Measurements from ENCODE around the gene MC1R.
A peak's percentile ranks its signal among the peaks of the same experiment; 100 is the strongest.

MC1R gene

DNA sequence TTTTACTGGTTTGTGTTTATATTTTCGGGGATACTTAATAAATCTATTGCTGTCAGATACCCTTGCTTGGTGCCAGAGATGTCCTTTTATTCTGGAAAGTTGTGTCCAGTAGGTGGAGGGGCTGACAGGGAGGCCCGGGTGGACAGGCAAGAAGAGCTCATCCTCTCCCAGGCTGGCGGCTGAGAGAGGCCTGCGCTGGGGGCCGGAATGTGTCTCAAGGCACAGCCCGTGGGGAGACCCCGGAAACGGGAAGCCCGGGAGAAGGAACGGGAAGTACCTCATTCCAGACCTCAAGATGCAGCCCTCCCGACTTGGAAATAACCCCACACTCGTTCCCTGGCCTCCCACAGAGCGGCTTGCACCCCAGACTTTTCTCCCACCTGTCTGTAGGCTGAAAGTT lies 17.4 kb downstream of the MC1R start:
- DNase-seq: no peak

DNA sequence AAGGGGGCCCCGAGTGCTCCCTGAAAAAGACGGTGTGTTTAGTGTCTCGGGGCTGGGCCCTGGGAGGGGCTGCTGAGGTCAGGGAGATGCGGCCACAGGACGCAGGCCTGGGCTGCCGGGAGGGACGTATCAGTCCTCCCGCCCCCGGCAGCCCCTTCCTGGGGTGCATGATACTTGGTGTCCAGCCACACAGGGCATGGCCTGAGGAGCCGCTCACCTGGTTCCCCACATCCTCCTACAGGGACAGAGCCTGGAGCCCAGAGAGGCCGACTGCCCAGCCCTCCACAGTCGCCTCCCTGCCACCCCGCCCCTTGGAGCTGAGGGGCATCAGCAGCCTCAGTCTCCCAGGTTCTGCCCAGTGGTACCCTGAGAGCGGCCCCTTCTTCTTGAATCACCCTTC lies 17.8 kb downstream of the MC1R start:
- DNase-seq: no peak

DNA sequence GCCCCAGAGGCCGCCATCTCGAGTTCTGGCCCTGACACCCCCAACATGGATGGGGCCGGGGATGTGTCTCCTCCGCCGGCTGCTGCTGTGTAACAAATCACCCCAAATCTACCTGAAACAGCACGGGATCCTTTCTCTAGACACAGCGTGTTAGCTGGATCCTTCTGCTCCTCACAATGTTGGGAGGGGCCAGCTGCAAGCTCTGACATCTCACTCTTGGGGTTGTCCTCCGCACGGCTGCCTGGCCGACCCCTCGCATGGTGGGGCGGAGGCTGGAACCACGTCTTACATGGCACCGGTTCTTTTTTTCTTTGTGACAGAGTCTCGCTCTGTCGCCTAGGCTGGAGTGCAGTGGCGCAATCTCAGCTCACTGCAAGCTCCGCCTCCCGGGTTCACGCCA lies 18.3 kb downstream of the MC1R start:
- DNase-seq: no peak

DNA sequence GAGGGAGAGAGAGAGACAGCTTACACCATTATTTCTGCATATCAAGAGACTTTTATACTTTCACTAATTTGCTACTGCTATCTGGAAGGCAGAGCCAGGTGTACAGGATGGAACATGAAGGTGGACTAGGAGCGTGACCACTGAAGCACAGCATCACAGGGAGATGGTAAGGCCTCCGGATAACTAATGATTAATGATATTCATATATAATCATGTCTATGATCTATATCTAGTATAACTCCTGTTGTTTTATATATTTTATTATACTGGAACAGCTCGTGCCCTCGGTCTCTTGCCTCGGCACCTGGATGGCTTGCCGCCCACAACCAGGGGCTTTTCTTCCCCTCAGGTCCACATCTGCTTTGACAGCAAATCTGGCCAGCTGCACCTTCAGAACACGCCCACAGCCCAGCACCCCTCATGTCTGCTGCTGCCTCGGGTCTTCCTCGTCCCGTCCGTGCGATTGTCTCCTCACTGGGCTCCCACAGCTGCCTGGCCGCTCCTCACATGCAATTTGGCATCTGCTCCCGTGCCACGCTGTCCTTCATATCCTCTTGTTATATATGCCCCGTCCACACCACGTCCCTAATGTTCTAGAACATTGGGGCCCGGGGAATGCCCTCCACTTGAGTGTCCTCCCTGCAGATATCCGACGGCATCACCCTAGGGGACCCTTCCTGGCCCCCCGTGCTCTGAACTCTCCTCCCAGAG lies 19.7 kb downstream of the MC1R start:
- DNase-seq: no peak

DNA sequence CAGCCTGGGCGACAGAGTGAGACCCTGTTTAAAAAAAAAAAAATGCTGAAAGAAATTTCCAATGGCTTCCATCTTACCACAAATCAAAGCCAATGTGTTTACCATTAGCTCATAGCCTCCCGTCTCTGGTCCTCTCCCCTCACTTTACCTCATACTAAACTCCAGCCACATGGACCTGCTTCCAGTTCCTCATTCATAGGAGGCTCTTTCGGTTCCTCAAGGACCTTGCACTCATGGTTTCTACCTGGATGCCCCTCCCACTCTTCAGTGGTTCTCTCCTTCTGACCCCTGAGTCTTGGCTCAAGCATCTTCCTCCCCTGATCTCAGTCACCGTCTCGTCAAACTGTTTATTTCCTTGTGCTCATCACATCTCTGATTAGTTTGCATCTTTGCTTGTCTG lies 26.1 kb downstream of the MC1R start:
- DNase-seq: no peak

DNA sequence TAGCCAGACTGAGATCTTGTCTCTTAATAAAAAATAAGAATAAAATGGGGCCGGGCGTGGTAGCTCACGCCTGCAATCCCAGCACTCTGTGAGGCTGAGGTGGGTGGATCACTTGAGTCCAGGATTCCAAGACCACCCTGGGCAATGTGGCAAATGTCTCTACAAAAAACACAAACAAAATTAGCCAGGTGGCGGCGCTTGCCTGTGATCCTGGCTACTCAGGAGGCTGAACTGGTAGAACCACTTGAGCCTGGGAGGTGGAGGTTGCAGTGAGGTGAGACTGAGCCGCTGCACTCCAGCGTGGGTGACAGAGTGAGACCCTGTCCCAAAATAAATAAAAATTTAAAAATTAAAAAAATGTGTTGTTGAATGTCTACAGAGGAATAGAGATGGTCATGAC lies 27.0 kb downstream of the MC1R start:
- DNase-seq: no peak

DNA sequence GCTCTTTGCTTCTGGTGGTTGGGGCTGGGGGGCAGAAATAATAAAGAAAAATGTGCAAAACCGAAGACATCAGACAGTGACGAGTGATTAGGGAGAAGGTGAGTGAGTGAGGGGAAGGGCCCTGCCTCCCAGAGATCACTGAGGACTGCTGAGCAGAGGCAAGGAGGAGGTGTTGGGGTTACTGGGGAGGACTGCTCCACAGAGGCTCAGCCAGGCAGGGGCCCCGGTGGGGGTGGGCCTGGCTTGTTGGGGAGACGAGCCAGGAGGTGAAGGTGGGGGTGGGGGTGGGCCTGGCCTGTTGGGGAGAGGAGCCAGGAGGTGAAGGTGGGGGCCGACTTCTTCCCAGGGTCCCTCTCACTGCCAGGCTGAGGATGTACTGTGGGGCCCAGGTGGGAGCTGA lies 27.9 kb downstream of the MC1R start:
- DNase-seq: no peak

DNA sequence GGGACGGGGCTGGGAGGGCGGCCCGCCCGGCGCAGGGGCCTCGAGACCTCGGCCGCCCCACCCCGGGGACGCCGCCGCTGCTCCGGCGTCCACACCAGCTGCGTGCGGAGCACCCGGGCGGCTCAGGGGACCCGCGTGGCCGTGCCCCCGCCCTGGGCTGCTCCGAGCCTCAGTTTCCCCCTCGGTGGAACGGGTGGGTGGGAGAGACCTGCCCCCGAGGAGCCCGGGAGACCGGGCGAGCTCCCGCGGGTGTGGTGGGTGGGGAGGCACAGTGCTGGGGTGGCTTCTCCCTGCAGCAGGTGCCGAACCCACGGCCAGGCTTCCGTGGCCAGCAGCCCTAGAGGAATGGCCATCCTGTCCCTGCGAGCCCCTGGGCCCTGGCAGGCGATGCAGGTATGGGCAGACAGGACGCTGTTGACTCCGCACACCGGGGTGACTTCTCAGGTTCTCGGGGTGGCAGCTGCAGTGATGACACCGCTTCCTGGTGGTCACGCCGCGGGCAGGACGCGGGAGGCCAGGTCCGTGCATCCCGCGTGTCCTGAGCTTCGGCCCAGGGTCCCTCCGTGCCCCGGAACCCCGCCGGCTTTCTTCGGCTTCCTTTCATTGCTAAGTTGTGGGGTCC lies 30.6 kb downstream of the MC1R start:
- no peak for DNase-seq

DNA sequence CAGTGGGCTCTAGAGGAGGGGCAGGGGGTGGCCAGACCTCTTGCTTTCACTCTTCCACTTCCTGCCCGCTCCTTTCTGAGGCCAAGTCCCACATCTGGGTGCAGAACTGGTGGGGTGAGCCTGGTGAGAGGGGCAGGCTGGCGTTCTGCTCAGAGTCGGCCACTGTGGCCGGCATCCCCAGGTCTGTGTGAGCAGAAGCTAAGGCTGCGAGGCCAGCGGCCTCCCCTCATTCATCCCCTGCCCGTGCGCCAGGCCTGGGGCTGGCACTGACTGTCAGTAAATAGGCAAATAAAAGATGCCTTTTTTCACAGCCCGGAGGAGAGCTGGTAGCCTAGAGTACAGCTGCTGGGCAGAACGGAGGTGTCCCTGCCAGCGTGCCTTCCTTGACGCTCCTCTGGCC lies 31.1 kb downstream of the MC1R start:
- DNase-seq: no peak

DNA sequence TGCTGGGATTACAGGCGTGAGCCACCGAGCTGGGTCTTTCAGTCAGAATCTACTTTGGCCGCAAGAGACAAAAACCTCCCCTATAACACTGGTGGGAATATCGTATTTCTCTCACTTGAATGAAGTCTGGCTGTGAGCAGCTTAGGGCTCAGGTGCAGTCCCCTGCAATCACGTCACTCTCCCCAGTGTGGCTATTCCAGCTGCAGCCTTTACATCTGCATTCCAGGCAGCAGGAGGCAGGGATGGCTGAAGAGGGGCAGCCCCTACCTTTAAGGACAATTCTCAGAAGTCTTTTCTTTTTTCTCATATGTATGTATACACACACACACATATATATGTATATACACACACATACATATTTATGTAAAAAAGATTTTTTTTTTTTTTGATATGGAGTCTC lies 32.8 kb downstream of the MC1R start:
- DNase-seq: no peak

DNA sequence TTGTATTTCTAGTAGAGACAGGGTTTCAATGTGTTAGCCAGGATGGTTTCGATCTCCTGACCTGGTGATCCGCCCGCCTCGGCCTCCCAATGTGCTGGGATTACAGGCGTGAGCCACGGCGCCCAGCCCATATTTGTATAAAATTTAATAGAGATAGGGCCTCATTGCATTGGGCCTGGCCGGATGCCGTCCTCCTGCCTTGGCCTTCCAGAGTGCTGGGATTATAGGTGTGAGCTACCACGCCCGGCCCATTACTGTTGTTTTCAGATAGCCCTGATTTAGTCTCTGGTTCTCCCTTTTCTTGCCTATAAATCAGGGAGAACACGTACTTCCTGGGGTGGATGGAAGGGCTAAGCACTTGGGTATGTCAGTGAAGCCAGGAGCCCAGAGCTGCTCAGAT lies 33.4 kb downstream of the MC1R start:
- no peak for DNase-seq

DNA sequence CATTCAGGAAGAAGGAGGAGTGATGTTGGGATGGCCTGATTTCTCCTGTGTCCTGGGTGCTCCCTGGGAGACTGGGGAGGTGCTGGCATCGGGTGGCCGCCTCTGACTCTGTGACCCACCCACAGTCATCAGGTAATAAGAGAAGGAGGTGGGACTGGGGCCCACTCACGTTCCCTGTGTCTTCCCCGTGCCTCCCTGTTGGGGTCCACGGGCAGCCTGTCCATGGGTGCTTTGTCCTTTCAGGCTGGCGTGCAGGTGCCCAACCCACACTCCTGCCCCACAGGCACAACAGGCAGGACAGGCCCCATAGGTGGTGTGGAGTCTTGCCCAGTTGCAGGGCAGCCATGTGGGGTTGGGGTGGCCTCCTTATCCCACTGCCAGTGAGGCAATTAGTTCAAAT lies 33.9 kb downstream of the MC1R start:
- no peak for DNase-seq

DNA sequence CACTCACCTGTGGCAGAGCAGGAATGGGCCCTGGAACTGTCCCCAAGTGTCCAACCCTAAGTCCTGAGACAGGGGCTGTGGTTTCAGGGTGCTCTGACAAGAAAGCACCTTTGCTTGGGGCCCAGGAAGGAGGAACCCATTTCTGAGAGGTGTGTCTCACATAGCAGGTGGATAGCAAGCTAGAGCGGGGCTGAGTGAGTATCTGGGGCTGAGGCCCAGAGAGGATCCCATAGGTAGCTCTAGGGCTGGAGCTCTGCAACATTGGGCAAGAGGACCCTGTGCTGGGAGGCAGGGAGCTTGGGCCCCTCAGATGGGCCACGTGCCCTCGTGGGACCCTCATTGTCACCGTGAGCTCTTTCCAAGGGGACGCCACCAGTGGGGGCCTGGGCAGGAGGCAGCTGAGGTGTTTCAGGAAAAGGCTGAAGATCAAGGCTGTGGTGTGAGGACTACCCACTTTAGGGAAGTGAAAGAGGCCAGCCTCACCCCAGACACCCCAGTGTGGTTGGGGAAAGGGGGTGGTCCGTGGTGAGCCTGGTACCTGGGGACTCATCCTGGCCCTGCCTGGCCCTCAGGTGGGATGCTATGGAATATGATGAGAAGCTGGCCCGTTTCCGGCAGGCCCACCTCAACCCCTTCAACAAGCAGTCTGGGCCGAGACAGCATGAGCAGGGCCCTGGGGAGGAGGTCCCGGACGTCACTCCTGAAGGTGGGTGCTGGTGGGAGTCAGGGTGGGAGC lies 35.2 kb downstream of the MC1R start:
- peak in 1 of 2 donors; percentile 20 for DNase-seq

DNA sequence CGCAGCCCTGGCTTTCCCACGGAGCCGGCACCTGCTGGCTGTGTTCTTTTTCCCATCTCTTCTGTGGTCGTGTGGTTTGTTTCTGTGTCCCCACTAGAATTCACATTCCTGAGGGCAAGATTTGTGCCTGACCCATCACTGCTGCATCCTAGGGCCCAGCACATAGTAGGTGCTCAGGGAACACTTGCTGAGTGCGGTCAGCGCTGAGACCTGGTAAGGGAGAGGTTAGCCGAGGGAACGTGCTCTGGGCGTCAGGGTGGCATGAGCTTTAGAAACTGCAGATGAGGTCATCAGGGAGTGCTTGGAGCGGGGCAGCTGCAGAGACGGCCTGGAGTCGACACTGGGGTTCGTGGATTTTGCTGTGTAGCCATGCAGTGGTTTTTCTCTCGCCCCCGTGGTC lies 35.8 kb downstream of the MC1R start:
- DNase-seq: no peak

DNA sequence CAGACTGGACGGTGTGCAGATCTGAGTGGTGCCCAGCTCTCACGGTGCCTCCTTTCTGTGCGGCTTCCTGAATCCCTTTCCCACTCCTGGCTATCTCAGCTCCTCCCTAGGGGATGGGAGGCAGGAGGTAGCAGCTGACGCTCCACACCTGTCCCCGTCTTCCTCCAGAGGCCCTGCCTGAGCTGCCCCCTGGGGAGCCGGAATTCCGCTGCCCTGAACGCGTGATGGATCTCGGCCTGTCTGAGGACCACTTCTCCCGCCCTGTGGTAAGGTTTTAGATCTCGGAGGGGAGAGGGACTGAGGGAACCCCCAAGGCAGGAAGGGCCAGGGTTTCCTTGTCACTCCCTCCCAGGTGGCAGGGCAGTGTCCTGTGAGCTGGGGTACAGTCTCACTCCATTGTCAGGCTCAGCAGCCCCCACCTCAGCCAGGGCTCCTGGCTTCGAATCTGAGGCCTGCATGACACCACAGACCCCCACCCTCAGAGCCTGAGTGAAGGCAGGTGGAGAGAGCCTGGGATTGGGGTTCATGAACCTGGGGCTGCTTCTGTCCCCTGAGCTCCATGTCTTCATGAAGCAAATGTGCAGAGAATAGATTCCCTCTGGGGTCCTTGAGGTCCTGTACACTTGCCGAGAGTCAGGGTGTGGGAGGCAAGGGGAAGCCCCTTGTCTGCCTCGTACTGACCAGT lies 36.5 kb downstream of the MC1R start:
- no peak for DNase-seq

DNA sequence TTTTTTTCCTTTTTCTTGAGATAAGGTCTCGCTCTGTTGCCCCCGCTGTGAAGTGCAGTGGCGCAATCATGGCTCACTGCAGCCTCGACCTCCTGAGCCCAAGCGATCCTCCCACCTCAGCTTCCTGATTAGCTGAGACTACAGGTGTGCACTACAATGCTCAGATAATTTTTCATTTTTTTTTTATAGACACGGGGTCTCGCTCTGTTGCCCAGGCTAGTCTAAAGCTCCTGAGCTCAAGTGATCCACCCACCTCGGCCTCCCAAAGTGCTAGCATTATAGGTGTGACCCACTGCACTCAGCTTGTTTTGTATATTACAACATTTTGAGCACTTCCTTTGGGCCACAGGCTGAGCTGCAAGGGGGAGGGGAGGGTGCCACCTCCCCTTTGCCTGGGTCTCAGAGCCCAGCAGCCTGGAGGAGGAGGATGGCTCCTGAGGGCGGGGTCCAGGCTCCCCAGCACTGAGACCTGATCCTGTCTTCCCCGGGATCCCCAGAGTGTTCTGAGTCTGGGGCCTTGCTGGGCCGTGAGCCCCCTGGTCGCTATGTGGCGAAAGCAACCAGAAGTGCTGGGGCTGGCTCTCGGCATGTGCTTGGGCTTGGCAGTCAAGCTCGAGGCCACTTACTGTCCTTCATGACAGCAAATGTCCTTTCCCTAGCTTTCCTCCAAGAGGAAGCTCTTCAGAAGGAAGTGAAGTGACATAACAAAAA lies 38.0 kb downstream of the MC1R start:
- no peak for DNase-seq

DNA sequence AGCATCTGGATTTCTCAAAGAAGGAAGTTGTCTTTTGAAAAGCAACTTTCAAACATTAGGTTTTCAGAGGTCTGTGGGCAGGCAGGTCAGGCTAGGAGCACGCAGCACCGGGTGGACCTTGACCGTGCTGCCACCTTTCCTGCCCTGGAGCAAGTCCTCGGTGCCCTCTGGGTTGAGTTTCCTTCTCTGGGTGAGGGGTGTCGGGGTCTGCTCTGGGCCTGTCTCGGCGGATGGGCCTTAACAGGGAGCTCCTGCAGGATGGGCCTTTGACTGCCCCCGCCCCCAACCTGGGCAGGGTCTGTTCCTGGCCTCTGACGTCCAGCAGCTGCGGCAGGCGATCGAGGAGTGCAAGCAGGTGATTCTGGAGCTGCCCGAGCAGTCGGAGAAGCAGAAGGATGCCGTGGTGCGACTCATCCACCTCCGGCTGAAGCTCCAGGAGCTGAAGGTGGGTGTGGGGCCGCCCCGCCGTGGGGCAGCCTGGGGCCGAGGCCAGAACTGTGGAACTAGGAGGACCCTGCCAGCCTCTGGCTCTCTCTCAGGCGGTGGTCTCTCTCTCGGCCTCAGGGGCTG lies 38.6 kb downstream of the MC1R start:
- no peak for DNase-seq

DNA sequence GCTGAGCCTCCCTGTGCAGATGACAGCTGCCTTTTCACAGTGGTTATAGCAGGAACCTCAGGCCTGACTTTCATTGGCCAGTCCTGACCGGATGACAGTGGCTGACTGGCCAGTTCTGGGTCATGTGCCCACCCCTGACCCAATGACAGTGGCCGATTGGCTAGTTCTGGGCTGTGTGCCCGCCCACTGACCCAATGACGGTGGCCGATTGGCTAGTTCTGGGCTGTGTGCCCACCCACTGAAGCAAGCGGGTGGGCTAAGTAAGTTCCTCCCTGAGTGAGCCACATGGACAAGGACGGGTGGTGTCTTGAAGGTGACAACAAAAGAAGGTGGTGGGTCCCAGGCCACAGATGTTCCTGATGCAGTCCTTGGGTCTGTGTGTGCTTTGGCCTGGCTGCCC lies 39.4 kb downstream of the MC1R start:
- peak; percentile 5 to 51 for DNase-seq

DNA sequence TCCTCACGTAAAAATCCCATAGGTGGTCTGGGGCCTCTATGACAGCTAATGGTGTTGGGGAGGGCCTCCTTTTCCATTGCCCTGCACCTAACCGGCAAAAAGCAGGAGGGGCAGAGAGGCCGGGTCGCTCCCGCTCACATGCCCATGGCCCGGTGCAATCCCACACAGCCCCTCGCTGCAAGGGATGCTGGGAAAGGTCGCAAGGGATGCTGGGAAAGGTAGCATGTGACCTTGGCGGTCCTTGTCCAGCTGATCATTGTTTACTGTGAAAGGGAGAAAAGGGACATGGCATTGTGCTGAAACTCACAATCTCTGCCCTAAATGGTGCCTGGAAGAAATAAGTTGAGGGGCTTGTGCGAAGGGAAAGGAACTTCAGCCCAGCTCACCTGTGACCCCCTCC lies 39.9 kb downstream of the MC1R start:
- no peak for DNase-seq

DNA sequence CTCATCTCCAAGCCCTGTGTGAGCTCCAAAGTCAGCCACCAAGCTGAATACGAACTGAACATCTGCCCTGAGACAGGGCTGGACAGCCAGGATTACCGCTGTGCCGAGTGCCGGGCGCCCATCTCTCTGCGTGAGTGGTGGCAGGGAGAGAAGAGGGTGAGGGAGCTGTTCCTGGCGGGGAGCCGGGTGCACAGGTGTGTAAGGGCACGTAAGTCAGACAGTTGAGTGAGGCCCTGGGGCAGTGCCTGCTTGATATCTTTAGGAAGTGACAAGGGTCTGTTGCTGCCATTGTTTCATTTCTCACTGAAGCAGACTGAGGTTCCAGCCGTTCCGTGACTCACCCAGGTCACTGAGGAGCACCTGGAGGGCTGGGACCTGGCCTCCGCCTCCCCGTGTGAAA lies 42.3 kb downstream of the MC1R start:
- no peak for DNase-seq

DNA sequence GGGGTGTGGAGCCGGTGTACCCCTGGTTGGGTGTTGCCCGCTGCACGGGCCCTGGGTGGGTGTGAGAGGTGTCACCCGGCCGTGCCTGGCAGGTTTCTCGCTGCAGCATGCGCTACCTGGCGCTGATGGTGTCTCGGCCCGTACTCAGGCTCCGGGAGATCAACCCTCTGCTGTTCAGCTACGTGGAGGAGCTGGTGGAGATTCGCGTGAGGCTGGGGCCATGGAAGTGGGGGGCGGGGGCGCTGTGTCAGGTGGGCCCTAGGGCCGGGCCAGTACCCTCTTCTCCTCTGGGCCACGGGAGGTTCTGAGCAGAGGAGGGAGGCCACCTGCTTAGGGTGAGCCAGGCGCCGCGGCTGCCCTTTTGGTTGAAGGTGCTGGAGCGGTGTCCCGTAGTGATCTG lies 43.3 kb downstream of the MC1R start:
- DNase-seq: no peak

DNA sequence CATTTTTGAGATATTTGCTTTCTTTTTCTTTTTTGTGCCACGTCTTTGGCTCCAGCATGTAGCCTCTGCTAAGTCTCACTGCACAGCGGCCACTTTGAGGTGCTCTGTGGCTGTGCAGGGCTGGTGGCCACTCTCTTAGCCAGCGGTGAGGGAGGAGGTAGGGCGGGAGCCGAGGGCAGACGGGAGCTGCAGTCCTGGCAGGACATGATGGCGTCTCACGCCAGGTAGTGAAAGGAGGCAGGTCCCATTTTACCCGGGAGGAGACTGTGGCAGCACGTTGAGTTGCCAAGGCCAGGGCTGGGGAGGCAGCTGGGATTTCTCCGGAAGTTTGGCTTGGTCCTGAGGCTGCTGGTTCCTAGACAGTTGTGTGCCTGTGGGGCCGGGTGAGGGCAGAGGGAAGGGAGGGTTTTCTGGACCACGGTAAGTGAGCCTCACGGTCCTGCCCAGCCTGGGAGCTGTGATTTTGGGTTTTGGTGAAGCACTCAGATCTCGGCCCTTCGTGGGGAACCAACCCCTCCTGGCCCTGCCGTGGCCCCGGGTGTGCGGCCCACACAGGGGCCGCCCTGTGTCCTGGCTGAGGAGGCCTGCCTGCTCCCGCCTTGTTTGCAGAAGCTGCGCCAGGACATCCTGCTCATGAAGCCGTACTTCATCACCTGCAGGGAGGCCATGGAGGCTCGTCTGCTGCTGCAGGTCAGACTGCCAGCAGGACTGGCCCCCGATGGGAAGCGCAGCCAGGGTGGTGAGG lies 44.3 kb downstream of the MC1R start:
- no peak for DNase-seq
